Prostate gland (tissue), 2 donors: ENCODE results near the gene OR14J1. TPM values are rescaled to one million over a fixed set of nuclear protein-coding genes. Genes with fewer than 3 reads are reported as not detected.

ENCODE experiments used
- DNase-seq: peaks from one replicate; pipeline ENCODE4 v3.0.0-alpha.2; 2019; ENCODE audit warnings: low spot score
- H3K27ac ChIP-seq, 2 donors: fragments of 200-600 bp; sonication (generic); 2 replicates each; pipeline ENCODE4 v1.5.1; 2017 to 2019
- H3K27me3 ChIP-seq: fragments of 200-600 bp; sonication (generic); replicated peaks from 2 replicates; pipeline ENCODE4 v1.5.1; 2019; ENCODE audit not compliant: insufficient read depth
- H3K36me3 ChIP-seq, 2 donors: fragments of 200-600 bp; sonication (generic); 1 replicate in 1 of 2; 2 replicates in 1 of 2; pipeline versions ENCODE4 v1.5.1 to v1.8.1; 2017 to 2019
- H3K4me1 ChIP-seq: fragments of 200-600 bp; sonication (generic); replicated peaks from 2 replicates; pipeline ENCODE4 v1.5.1; 2019
- H3K4me3 ChIP-seq, 2 donors: fragments of 200-600 bp; sonication (generic); 2 replicates each; pipeline ENCODE4 v1.5.1; 2017 to 2019
- H3K9me3 ChIP-seq: fragments of 200-600 bp; sonication (generic); 2 replicates; pipeline ENCODE4 v1.5.1; 2017
- POLR2A ChIP-seq: fragments of 450-650 bp; IDR thresholded peaks from one replicate; pipeline ENCODE4 v1.6.1; 2016; ENCODE audit warnings: antibody characterized with exemption, mild to moderate bottlenecking
- POLR2AphosphoS5 ChIP-seq: sonication (generic); formaldehyde crosslinking; IDR thresholded peaks from one replicate; pipeline ENCODE4 v1.6.1; 2017; ENCODE audit warnings: antibody characterized with exemption
- WGBS: methylation state at CpG from one replicate; pipeline ENCODE4 v1.1.5; 2018; 5-methylcytosine and 5-hydroxymethylcytosine counted together
- intact Hi-C: fragments of 100-400 bp; cut with DNase I; formaldehyde crosslinking; loops from one replicate; pipeline ENCODE4 v1.14.2; 2022
- total RNA-seq, 2 donors: library from RNA; depleted of rRNA; stranded (reverse); fragments of >200 nt; gene quantifications; one replicate each; pipeline ENCODE4 v1.1.0, GENCODE V29; 2016
- TF ChIP-seq, protein P1 (sequence below), 4 experiments: fragments of 200-600 bp in 2 of 4; fragments of 450-650 bp in 2 of 4; sonication (generic) in 2 of 4; IDR thresholded peaks; 1 replicate in 3 of 4; 2 replicates in 1 of 4; pipeline ENCODE4 v1.5.1; 2016 to 2019; ENCODE audit warnings: antibody characterized with exemption in 4 of 4, mild to moderate bottlenecking in 2 of 4, moderate library complexity in 2 of 4

OR14J1 gene, protein sequence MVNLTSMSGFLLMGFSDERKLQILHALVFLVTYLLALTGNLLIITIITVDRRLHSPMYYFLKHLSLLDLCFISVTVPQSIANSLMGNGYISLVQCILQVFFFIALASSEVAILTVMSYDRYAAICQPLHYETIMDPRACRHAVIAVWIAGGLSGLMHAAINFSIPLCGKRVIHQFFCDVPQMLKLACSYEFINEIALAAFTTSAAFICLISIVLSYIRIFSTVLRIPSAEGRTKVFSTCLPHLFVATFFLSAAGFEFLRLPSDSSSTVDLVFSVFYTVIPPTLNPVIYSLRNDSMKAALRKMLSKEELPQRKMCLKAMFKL
- under 1 TPM in 1 of 2 donors, not detected in 1; 0.40 TPM for total RNA-seq

DNA sequence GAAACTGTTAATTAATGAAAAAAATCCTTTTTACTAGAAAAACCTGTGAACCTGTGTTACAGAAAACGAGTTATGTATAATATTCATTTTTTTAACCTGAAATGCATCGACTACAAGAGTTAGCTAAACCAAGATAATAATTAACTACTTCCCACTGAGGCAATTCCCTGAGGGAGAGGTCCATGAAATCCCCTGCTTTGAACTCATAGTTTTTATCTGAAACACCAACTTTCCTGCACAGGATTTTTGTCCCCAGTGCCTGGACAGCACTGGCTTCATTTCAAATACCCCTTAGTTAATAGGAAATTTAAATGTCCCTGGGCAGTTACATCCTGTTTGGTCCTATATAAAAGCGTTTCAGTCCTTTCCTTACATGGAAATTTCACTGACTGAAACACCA, at the start of gene OR14J1:
Gene OR14J1 (plus strand): TSS at position 386 of the 400 bp plus-strand sequence. CDS start 4,989 bp downstream, outside the sequence.
- no peak for DNase-seq
- intact Hi-C loops: no loop called here
- 64% methylated on average over 3 of the region's 3 CpGs for WGBS
- Histone ChIP-seq H3K4me3 (no peak within 1 kb of the TSS), H3K9me3 (no peaks in the 10 kb centered on the region), H3K27me3 (no peaks in the 10 kb centered on the region), H3K4me1 (no peaks in the 10 kb centered on the region), H3K27ac (no peak within 1 kb of the TSS), H3K36me3 (no peaks in the 10 kb centered on the region)
- TF ChIP-seq, protein P1, sequence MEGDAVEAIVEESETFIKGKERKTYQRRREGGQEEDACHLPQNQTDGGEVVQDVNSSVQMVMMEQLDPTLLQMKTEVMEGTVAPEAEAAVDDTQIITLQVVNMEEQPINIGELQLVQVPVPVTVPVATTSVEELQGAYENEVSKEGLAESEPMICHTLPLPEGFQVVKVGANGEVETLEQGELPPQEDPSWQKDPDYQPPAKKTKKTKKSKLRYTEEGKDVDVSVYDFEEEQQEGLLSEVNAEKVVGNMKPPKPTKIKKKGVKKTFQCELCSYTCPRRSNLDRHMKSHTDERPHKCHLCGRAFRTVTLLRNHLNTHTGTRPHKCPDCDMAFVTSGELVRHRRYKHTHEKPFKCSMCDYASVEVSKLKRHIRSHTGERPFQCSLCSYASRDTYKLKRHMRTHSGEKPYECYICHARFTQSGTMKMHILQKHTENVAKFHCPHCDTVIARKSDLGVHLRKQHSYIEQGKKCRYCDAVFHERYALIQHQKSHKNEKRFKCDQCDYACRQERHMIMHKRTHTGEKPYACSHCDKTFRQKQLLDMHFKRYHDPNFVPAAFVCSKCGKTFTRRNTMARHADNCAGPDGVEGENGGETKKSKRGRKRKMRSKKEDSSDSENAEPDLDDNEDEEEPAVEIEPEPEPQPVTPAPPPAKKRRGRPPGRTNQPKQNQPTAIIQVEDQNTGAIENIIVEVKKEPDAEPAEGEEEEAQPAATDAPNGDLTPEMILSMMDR (IDR thresholded peaks at IDR 0.05): no peak
- TF ChIP-seq POLR2AphosphoS5 (no peak), POLR2A (no peak)

DNA sequence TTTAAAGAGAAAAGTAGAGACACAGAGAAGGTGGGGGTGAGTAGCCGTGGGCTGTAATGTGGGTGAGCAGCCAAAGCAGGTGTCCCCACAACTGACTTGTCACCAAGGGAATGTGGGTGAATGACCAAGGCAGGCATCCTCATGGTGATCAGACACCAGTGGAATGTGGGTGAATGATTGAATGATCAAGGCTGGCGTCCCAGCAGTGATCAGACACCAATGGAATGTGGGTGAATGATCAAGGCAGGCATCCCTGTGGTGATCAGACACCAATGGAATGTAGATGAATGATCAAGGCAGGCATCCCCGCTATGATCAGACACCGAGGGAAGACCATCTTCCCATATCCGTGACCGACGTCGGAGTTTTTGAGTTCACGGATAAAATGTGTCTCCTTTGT, 49.8 kb upstream of the OR14J1 start:
- Histone ChIP-seq H3K36me3 (no peaks in the 10 kb centered on the region), H3K9me3 (no peaks in the 10 kb centered on the region), H3K27ac (no peak overlapping the region), H3K4me1 (no peaks in the 10 kb centered on the region), H3K27me3 (no peaks in the 10 kb centered on the region), H3K4me3 (no peak overlapping the region)
- no peak for DNase-seq
- 91% methylated on average over 9 of the region's 9 CpGs for WGBS
- intact Hi-C loops: no loop called here
- no peak for TF ChIP-seq POLR2AphosphoS5
- TF ChIP-seq POLR2A: no peak

DNA sequence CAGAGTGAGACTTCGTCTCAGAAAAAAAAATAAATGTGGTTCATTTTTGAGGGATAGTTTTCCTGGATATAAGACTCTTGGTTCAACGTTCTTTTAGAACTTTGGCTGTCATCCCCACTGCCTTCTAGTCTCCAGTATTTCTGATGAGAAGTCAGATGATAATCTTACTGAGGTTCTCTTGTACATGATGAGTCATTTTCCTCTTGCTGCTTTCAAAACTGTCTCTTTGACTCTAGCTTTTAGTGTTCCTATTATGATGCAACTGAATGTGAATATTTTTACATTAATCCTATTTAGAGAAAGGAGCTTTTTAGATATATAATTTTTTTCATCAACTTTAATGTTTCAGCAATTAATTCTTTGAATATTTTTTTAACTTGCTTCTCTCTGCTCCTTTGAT, 46.0 kb upstream of the OR14J1 start:
- no peak overlapping the region for H3K27ac ChIP-seq
- 88% methylated on average over 2 of the region's 2 CpGs for WGBS
- H3K4me3 ChIP-seq: no peak overlapping the region
- no peak for TF ChIP-seq POLR2AphosphoS5
- TF ChIP-seq POLR2A: no peak
- TF ChIP-seq, protein P1 (IDR thresholded peaks at IDR 0.05): no peak
- no peaks in the 10 kb centered on the region for H3K27me3 ChIP-seq
- intact Hi-C loops: no loop called here
- no peak for DNase-seq
- no peaks in the 10 kb centered on the region for H3K4me1 ChIP-seq
- no peaks in the 10 kb centered on the region for H3K36me3 ChIP-seq
- H3K9me3 ChIP-seq: no peaks in the 10 kb centered on the region

DNA sequence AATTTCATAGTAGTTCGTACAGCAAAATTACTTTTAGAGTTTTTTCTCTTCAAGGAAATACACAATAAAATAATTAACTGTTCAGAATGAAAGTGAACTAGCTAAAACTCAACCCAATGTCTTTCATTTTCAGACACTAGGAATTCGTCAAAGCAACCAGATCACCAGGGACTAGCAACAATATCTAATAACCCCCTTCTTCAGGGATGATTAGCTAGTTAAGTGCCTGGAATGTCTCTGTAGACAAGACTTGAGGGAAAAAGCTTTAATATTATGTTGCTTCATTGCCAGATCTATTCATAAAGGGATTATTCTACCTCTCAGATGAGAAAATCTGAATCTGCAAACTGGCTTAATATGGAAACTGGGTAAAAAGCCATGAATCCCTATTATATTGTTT, 41.8 kb upstream of the OR14J1 start:
- DNase-seq: no peak
- H3K4me3 ChIP-seq: no peak overlapping the region
- H3K36me3 ChIP-seq: no peaks in the 10 kb centered on the region
- no peaks in the 10 kb centered on the region for H3K4me1 ChIP-seq
- H3K27ac ChIP-seq: no peak overlapping the region
- WGBS: 44% methylated on average over 2 of the region's 2 CpGs
- intact Hi-C loops: no loop called here
- TF ChIP-seq, protein P1 (IDR thresholded peaks at IDR 0.05): no peak
- TF ChIP-seq POLR2A (no peak), POLR2AphosphoS5 (no peak)
- H3K9me3 ChIP-seq: no peaks in the 10 kb centered on the region
- no peaks in the 10 kb centered on the region for H3K27me3 ChIP-seq

DNA sequence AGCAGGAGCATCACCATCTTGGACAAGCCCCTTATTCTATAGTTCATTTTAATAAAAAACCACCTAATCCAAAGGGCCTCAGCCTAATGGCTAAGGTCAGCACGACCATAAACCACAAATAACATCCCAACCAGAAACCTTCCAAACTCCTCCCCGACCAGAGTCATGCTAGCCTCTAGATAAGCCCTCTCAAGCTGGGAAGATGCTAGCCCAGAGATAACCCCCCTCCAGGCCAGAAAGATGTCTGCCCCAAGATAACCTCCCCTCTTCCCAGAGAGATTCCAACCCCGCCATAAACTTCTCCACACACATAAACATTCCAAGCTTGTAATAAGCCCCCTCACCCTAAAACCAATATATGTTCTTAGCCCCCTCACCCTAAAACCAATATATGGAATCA, 38.5 kb upstream of the OR14J1 start:
- Histone ChIP-seq H3K9me3 (no peaks in the 10 kb centered on the region), H3K36me3 (no peaks in the 10 kb centered on the region), H3K4me1 (no peaks in the 10 kb centered on the region), H3K4me3 (no peak overlapping the region), H3K27me3 (no peaks in the 10 kb centered on the region), H3K27ac (no peak overlapping the region)
- TF ChIP-seq, protein P1 (IDR thresholded peaks at IDR 0.05): no peak
- no peak for TF ChIP-seq POLR2A
- 67% methylated on average over 3 of the region's 3 CpGs for WGBS
- intact Hi-C loops: no loop called here
- no peak for DNase-seq
